C1 segment of cervical spinal cord (tissue), 14 donors: ENCODE data around the gene TPM2.
"Not testable (repeated sequence)": the region's sequence is repeated elsewhere in the genome, so short reads cannot be mapped to it uniquely, and the experiment has no call there.

Experiments used
- DNase-seq, 14 donors: peaks; one replicate each; lab custom pipeline; 2025; lab: John Stamatoyannopoulos, UW

Gene TPM2

GRCh38 chr9:35656831-35657545, 32.7 kb downstream of the TPM2 start:
- DNase-seq, result no peak

- DNase-seq, result no peak
These were observed 33.4 kb downstream of the TPM2 start for GRCh38 chr9:35656348-35656747.

GRCh38 chr9:35653611-35654010, 36.1 kb downstream of the TPM2 start:
- DNase-seq, result no peak

- DNase-seq, result no peak
These were observed 36.9 kb downstream of the TPM2 start for GRCh38 chr9:35652829-35653209.

GRCh38 chr9:35651956-35652828, 37.5 kb downstream of the TPM2 start:
- no peak for DNase-seq

DNA sequence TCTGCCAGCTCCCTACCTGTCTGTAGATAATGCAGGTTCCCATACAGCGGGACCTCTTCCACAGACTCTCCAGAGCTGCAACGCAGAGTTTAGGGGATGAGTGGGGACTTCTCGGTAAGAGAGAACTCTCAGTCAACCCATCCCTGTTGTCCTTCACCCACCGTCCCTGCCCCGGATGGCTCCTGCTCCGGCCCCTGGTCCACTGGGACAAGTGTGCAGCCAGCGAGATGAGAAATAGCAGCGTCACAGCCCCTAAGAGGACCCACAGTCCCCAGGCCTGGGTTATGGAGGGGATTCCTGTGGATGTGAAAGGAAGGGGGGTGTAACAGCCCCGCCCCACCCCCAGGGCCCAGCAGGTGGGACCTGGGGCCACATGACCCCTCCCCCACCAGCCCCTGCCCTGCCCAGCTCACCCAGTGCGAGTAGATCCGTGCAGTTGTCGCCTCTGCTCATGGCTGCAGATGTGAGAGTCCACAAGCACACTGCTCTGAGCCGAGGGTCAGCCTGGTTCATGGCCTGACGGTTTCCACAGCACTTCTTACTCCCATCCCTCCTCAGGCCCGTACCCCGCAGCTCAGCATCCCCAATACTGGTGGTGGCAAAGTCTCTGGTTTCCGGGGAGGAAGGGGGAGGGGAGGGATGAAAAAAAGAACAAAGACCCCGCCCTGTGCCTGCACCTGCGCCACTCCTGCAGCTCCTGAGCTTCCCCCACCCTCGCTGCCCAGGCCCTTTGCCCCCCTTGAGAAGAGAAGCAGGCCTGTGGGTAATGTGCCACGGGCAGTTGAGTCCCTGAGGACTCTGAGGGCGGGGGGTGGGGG, 39.2 kb downstream of the TPM2 start, which contains the start of gene SIT1:
Gene SIT1 (minus strand): TSS at position 591 of the 818 bp plus-strand sequence. CDS start 78 bp downstream, at position 513.
- DNase-seq, result no peak

- DNase-seq, result peak in 3 of 14 donors; percentile 9 to 35 (median 21)
These were observed 40.0 kb downstream of the TPM2 start for GRCh38 chr9:35649431-35650340.

DNA sequence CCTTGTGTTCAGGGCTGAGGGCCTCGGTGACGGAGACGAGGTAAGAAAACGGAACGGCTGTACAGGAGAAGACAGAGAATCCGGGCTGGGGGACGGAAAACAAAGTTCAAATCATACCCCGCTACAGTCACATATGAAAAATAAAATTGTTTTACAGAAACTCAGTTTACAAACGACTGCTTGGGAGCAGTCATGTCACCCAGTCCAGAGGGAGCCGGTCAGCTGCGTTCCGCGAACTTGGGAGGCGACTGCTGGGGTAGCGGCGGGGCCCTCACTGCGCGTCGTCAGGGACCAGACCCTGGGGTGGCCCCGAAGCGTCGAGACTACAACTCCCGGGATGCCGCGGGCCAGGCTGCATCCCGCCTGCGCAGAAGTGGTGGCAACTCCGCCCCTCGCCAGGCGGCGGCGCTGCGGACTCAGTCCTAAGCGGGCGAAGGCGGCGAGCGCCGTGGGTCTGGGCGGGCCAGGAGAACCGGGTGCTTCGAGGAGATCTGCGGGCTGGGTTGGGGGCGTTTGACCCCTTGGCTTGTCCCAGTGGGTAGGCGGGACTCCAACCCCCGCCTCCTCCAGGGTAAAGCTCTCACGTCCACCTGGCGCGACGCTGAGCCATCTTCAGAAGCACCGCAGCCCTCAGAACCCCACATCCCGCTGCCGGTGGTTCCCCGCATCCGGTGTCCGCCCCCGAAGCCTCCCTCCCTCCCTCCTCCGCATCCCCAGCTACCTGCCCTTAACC, 43.0 kb downstream of the TPM2 start:
- DNase-seq, result peak; percentile 39 to 95 (median 82)

DNA sequence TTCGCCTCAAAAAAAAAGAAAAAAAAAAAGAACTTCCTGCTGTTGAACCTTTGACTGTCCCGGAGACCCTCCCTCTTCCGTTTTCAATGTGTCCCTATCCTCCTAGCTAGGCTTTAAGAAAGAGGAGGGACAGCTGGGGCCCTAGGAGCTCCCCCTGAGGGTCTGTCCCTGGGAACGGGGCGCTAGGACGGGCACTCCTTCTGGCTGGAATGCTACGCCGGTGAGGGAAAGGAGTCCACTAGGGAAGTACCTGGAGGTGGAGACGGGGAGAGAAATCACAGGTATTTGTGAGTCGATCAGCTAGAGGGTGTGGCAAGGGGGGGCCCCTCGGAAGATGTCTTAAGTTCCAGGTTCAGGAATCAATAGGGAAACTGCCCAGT, 43.6 kb downstream of the TPM2 start:
- DNase-seq, result peak in 3 of 14 donors; percentile 14 to 58 (median 49)

- not testable (repeated sequence) for DNase-seq
These were observed 44.0 kb downstream of the TPM2 start for GRCh38 chr9:35645736-35646135.

GRCh38 chr9:35643046-35643445, 46.7 kb downstream of the TPM2 start:
- DNase-seq, result no peak

- not testable (repeated sequence) for DNase-seq
These were observed 48.2 kb downstream of the TPM2 start for GRCh38 chr9:35641478-35641877.

GRCh38 chr9:35640431-35640830, 49.3 kb downstream of the TPM2 start:
- DNase-seq, result not testable (repeated sequence)

GRCh38 chr9:35639631-35640030, 50.1 kb downstream of the TPM2 start:
- no peak for DNase-seq

DNA sequence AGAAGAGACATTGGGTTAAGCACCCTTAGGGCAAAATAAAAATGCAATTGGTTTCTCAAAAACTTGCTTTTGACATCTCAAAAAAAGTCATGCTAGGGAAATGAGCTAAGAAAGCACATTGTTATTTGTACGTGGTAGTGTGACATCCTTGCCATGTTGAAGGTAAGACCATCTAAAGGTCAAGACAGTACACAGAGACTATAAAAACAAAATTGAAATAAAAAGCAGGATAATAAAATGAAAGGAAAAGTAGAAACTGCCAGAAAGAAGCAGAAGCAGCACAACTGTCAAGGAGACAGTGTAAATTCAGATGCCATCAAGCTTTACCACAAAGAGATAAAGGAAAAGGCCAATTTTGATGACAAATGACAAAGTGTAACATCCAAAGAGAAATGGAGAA, 50.5 kb downstream of the TPM2 start:
- not testable (repeated sequence) for DNase-seq

DNA sequence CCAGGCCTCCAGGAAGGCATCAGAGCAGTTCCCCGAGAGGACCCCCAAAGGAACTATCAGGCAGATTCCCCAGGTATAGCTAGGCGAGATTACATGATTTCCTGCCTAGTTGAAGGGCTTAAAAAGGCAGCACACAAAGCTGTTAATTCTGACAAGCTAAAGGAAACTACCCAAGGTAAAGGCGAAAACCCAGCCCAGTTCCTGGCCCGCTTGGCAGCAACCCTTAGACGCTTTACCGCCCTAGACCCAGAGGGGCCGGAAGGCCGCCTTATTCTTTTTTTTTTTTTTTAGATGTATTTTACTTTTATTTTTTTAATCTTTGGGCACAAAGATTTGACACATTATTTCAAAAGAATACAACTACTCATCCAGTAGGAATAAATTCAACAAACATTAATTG, 51.0 kb downstream of the TPM2 start:
- not testable (repeated sequence) for DNase-seq

- not testable (repeated sequence) for DNase-seq
These were observed 52.2 kb downstream of the TPM2 start for GRCh38 chr9:35637427-35637955.

DNA sequence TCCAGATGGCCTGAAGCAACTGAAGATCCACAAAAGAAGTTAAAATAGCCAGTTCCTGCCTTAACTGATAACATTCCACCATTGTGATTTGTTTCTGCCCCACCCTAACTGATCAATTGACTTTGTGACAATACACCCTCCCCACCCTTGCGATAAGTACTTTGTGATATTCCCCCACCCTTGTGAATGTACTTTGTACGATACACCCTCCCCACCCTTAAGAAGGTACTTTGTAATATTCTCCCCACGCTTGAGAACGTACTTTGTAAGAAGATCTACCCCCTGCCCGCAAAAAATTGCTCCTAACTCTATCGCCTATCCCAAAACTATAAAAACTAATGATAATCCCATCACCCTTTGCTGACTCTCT, 52.9 kb downstream of the TPM2 start:
- DNase-seq, result not testable (repeated sequence)

GRCh38 chr9:35636135-35636876, 53.4 kb downstream of the TPM2 start:
- no peak for DNase-seq
